Superior temporal gyrus (tissue), 1 donor: ENCODE results near the gene RAB9A.
"Not testable (repeated sequence)": the region's sequence is repeated elsewhere in the genome, so short reads cannot be mapped to it uniquely, and the experiment has no call there.

ENCODE experiments used
- DNase-seq: peaks from one replicate; pipeline ENCODE4 v3.0.0-alpha.2; 2016; ENCODE audit errors: extremely low spot score

The RAB9A gene

GRCh38 chrX:13688958-13689740, at the start of gene RAB9A:
TSS of gene RAB9A (plus strand) at chrX:13689128. CDS start at chrX:13708747, 19,619 bp downstream.
- DNase-seq = no peak

- not testable (repeated sequence) for DNase-seq
These were observed 47.2 kb upstream of the RAB9A start for GRCh38 chrX:13641684-13642083.

GRCh38 chrX:13645464-13646153, 43.3 kb upstream of the RAB9A start:
- no peak for DNase-seq

GRCh38 chrX:13646154-13646549, 42.8 kb upstream of the RAB9A start:
- DNase-seq = peak; percentile 70

GRCh38 chrX:13647709-13648212, 41.2 kb upstream of the RAB9A start:
- DNase-seq = no peak

- DNase-seq = not testable (repeated sequence)
These were observed 40.6 kb upstream of the RAB9A start for GRCh38 chrX:13648336-13648735.

- no peak for DNase-seq
These were observed 39.1 kb upstream of the RAB9A start for GRCh38 chrX:13649838-13650237.

- no peak for DNase-seq
These were observed 38.6 kb upstream of the RAB9A start for GRCh38 chrX:13650318-13650717.

- DNase-seq = no peak
These were observed 37.8 kb upstream of the RAB9A start for GRCh38 chrX:13651150-13651549.

GRCh38 chrX:13652287-13652793, 36.6 kb upstream of the RAB9A start:
- DNase-seq = no peak

GRCh38 chrX:13652850-13653693, 35.9 kb upstream of the RAB9A start, which contains the start of gene TCEANC:
TSS of gene TCEANC (plus strand) at chrX:13653141. CDS start at chrX:13662509, 9,368 bp downstream.
- DNase-seq = peak; percentile 94

GRCh38 chrX:13654116-13654515, 34.8 kb upstream of the RAB9A start:
- DNase-seq = no peak

GRCh38 chrX:13655674-13656073, 33.3 kb upstream of the RAB9A start:
- no peak for DNase-seq

GRCh38 chrX:13658602-13659001, 30.3 kb upstream of the RAB9A start:
- peak; percentile 87 for DNase-seq

GRCh38 chrX:13659063-13659462, 29.9 kb upstream of the RAB9A start:
- no peak for DNase-seq

GRCh38 chrX:13661735-13662288, 27.1 kb upstream of the RAB9A start:
- DNase-seq = no peak

- DNase-seq = no peak
These were observed 26.6 kb upstream of the RAB9A start for GRCh38 chrX:13662355-13662791.

- DNase-seq = no peak
These were observed 24.9 kb upstream of the RAB9A start for GRCh38 chrX:13664020-13664419.

GRCh38 chrX:13666836-13667235, 22.1 kb upstream of the RAB9A start:
- DNase-seq = peak; percentile 76

GRCh38 chrX:13667919-13668318, 21.0 kb upstream of the RAB9A start:
- no peak for DNase-seq

- no peak for DNase-seq
These were observed 19.6 kb upstream of the RAB9A start for GRCh38 chrX:13669246-13669737.
